NCI-H1092 (cell line): ENCODE results near the gene SPTLC2.

Experiments
- DNase-seq: peaks from one replicate; lab custom pipeline; 2025; lab: John Stamatoyannopoulos, UW

The SPTLC2 gene

GRCh38 chr14:77503138-77503537, 113.3 kb downstream of the SPTLC2 start:
- no peak for DNase-seq

GRCh38 chr14:77502109-77502782, 114.2 kb downstream of the SPTLC2 start:
- DNase-seq, result no peak

GRCh38 chr14:77498984-77499527, 117.4 kb downstream of the SPTLC2 start:
- DNase-seq, result no peak

- DNase-seq, result peak; percentile 48
These were observed 118.1 kb downstream of the SPTLC2 start, which contains the start of gene ISM2 for GRCh38 chr14:77498120-77498979. Gene ISM2, minus strand, starts transcription at chr14:77498816. Its CDS starts 23 bp downstream, at chr14:77498793.

- DNase-seq, result no peak
These were observed 121.1 kb downstream of the SPTLC2 start for GRCh38 chr14:77495334-77495733.

- no peak for DNase-seq
These were observed 125.4 kb downstream of the SPTLC2 start for GRCh38 chr14:77491056-77491455.

GRCh38 chr14:77490347-77490986, 126.0 kb downstream of the SPTLC2 start:
- no peak for DNase-seq

- DNase-seq, result no peak
These were observed 127.4 kb downstream of the SPTLC2 start for GRCh38 chr14:77489041-77489440.

- DNase-seq, result no peak
These were observed 127.9 kb downstream of the SPTLC2 start for GRCh38 chr14:77488558-77488957.

- no peak for DNase-seq
These were observed 130.3 kb downstream of the SPTLC2 start for GRCh38 chr14:77485901-77486678.

GRCh38 chr14:77485256-77485655, 131.2 kb downstream of the SPTLC2 start:
- no peak for DNase-seq

- no peak for DNase-seq
These were observed 134.0 kb downstream of the SPTLC2 start for GRCh38 chr14:77482422-77482821.

GRCh38 chr14:77478796-77479195, 137.6 kb downstream of the SPTLC2 start:
- no peak for DNase-seq

- DNase-seq, result no peak
These were observed 138.4 kb downstream of the SPTLC2 start for GRCh38 chr14:77478029-77478428.

- no peak for DNase-seq
These were observed 140.9 kb downstream of the SPTLC2 start for GRCh38 chr14:77475432-77476115.

GRCh38 chr14:77474479-77475177, 141.8 kb downstream of the SPTLC2 start:
- DNase-seq, result no peak

GRCh38 chr14:77473921-77474320, 142.5 kb downstream of the SPTLC2 start:
- DNase-seq, result no peak

- no peak for DNase-seq
These were observed 146.1 kb downstream of the SPTLC2 start for GRCh38 chr14:77470224-77470870.

GRCh38 chr14:77469539-77469938, 146.9 kb downstream of the SPTLC2 start:
- no peak for DNase-seq

- no peak for DNase-seq
These were observed 147.4 kb downstream of the SPTLC2 start for GRCh38 chr14:77469067-77469505.
